Fibroblast of lung (primary cell): Measurements from ENCODE around the gene SLC4A2. TPM values are rescaled to one million over a fixed set of nuclear protein-coding genes. Genes with fewer than 3 reads are reported as not detected.

ENCODE experiments used
- DNase-seq, 2 donors: peaks; one replicate each; pipeline versions ENCODE4 v3.0.0 to v3.0.0-alpha.2; 2010; ENCODE audit warnings: low read depth in 2 of 2
- H2AFZ ChIP-seq: 2 replicates; pipeline ENCODE4 v1.5.1; 2012; ENCODE audit warnings: low read length, control low read depth, inconsistent platforms
- H3K27ac ChIP-seq: 2 replicates; pipeline ENCODE4 v1.5.1; 2011; ENCODE audit warnings: low read length, control low read depth; ENCODE audit not compliant: insufficient read depth
- H3K27me3 ChIP-seq: 2 replicates; pipeline ENCODE4 v1.5.1; 2011; ENCODE audit warnings: mild to moderate bottlenecking, low read length; ENCODE audit not compliant: control insufficient read depth, insufficient read depth
- H3K36me3 ChIP-seq: 2 replicates; pipeline ENCODE4 v1.5.1; 2011; ENCODE audit warnings: low read length; ENCODE audit not compliant: control insufficient read depth, insufficient read depth
- H3K4me1 ChIP-seq: 2 replicates; pipeline ENCODE4 v1.5.1; 2011; ENCODE audit warnings: low read length; ENCODE audit not compliant: control insufficient read depth, insufficient read depth; ENCODE audit errors: extremely low read depth
- H3K4me2 ChIP-seq: 2 replicates; pipeline ENCODE4 v1.5.1; 2011; ENCODE audit warnings: low read length, control low read depth; ENCODE audit not compliant: insufficient read depth; ENCODE audit errors: extremely low read depth
- H3K4me3 ChIP-seq, 4 experiments: fragments of 200-600 bp in 1 of 4; sonication (generic) in 1 of 4; replicated peaks in 1 of 4; 2 replicates each; pipeline ENCODE4 v1.5.1; 2011 to 2016; ENCODE audit warnings: low read length in 4 of 4, low read depth in 3 of 4, mild to moderate bottlenecking in 3 of 4, control low read depth in 2 of 4, inconsistent platforms in 1 of 4, mixed read lengths in 1 of 4; ENCODE audit not compliant: insufficient read depth in 1 of 4; ENCODE audit errors: control extremely low read depth in 1 of 4
- H3K79me2 ChIP-seq: 2 replicates; pipeline ENCODE4 v1.5.1; 2012; ENCODE audit warnings: mild to moderate bottlenecking, low read length, inconsistent platforms; ENCODE audit not compliant: control insufficient read depth, insufficient read depth
- H3K9ac ChIP-seq: 2 replicates; pipeline ENCODE4 v1.5.1; 2011; ENCODE audit warnings: mild to moderate bottlenecking, low read length, control low read depth; ENCODE audit not compliant: insufficient read depth
- H3K9me3 ChIP-seq: 2 replicates; pipeline ENCODE4 v1.5.1; 2012; ENCODE audit warnings: low read depth, low read length; ENCODE audit not compliant: control insufficient read depth, insufficient read depth
- H4K20me1 ChIP-seq: 2 replicates; pipeline ENCODE4 v1.5.1; 2011; ENCODE audit warnings: low read length; ENCODE audit not compliant: control insufficient read depth, insufficient read depth; ENCODE audit errors: extremely low read depth
- EZH2 ChIP-seq: IDR thresholded peaks from 2 replicates; pipeline ENCODE4 v1.5.1; 2012; ENCODE audit warnings: low read length, control low read depth, mild to moderate bottlenecking; ENCODE audit errors: missing control alignments
- polyA plus RNA-seq, 2 donors: library from polyadenylated mRNA; depleted of rRNA in 1 of 2; stranded (reverse) in 1 of 2; unstranded in 1 of 2; fragments of >200 nt; gene quantifications; 2 replicates each; pipeline ENCODE4 v1.2.1, GENCODE V29; 2011 to 2012; ENCODE audit warnings: missing spikeins in 1 of 2
- total RNA-seq: library from RNA; depleted of rRNA; stranded (reverse); fragments of >200 nt; gene quantifications from 2 replicates; pipeline ENCODE4 v1.2.1, GENCODE V29; 2014
- TF ChIP-seq, protein P1 (sequence below), 2 donors: IDR thresholded peaks in 1 of 2; conservative IDR thresholded peaks in 1 of 2; 1 replicate in 1 of 2; 2 replicates in 1 of 2; pipeline ENCODE4 v1.5.1; 2011 to 2012; ENCODE audit warnings: low read length in 2 of 2, control low read depth in 1 of 2, inconsistent platforms in 1 of 2, low read depth in 1 of 2, mild to moderate bottlenecking in 1 of 2

Gene SLC4A2
- total and polyA plus RNA-seq, 2 donors (not counting 1 experiment from before 2014, with no cell fraction given): 30.5 to 61.8 TPM

DNA sequence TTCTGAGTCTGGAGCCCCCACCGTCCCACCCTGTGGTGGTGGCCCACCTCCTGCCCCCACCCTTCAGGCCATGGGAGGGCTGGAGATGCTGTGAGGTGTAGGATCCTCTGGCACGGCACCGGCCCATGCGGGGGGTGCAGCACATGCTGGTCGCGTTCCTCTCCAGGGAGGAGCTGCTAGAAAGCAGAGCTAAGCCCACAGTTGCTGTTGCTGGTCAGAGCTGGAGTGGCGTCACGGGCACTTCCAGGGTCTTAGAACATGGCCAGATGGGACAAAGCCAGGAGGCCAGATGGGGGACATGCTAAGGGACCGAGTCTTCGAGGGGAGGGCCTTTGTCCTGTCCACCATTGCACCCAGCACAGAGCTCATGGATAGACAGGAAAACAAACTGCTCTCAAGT, 48.5 kb downstream of the SLC4A2 start:
- no peak overlapping the region for H3K27ac ChIP-seq

GRCh38 chr7:151109094-151110048, 50.0 kb downstream of the SLC4A2 start:
- no peak overlapping the region for H3K27ac ChIP-seq
- DNase-seq: peak in 1 of 2 donors; percentile 69
- H3K27me3 ChIP-seq: no peaks in the 10 kb centered on the region
- TF ChIP-seq, protein P1, sequence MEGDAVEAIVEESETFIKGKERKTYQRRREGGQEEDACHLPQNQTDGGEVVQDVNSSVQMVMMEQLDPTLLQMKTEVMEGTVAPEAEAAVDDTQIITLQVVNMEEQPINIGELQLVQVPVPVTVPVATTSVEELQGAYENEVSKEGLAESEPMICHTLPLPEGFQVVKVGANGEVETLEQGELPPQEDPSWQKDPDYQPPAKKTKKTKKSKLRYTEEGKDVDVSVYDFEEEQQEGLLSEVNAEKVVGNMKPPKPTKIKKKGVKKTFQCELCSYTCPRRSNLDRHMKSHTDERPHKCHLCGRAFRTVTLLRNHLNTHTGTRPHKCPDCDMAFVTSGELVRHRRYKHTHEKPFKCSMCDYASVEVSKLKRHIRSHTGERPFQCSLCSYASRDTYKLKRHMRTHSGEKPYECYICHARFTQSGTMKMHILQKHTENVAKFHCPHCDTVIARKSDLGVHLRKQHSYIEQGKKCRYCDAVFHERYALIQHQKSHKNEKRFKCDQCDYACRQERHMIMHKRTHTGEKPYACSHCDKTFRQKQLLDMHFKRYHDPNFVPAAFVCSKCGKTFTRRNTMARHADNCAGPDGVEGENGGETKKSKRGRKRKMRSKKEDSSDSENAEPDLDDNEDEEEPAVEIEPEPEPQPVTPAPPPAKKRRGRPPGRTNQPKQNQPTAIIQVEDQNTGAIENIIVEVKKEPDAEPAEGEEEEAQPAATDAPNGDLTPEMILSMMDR (conservative IDR thresholded peaks at IDR 0.05 in 1 of 2, IDR thresholded peaks at IDR 0.05 in 1 of 2; ENCODE audit: low read depth in 1 of 2, low read length in 2 of 2): no peak
- TF ChIP-seq EZH2: no peak
- H2AFZ ChIP-seq: no peak overlapping the region
- no peaks in the 10 kb centered on the region for H4K20me1 ChIP-seq
- H3K9ac ChIP-seq: no peak overlapping the region
- H3K4me2 ChIP-seq: peak overlapping the region; percentile 17
- H3K79me2 ChIP-seq: peaks cover 21% of the 10 kb centered on the region
- H3K36me3 ChIP-seq: no peaks in the 10 kb centered on the region
- H3K9me3 ChIP-seq: no peaks in the 10 kb centered on the region
- H3K4me1 ChIP-seq: peaks cover 19% of the 10 kb centered on the region
- no peak overlapping the region for H3K4me3 ChIP-seq

More for the DNA sequence above, 48.5 kb downstream of the SLC4A2 start:
- DNase-seq: no peak
- H3K9me3 ChIP-seq: no peaks in the 10 kb centered on the region
- no peak overlapping the region for H2AFZ ChIP-seq
- TF ChIP-seq, protein P1 (conservative IDR thresholded peaks at IDR 0.05 in 1 of 2, IDR thresholded peaks at IDR 0.05 in 1 of 2; ENCODE audit: low read depth in 1 of 2, low read length in 2 of 2): no peak
- TF ChIP-seq EZH2: no peak
- no peak overlapping the region for H3K4me2 ChIP-seq
- H3K4me3 ChIP-seq: no peak overlapping the region
- H3K4me1 ChIP-seq: peaks cover 5% of the 10 kb centered on the region
- no peaks in the 10 kb centered on the region for H3K36me3 ChIP-seq
- H4K20me1 ChIP-seq: no peaks in the 10 kb centered on the region
- no peak overlapping the region for H3K9ac ChIP-seq
- peaks cover 19% of the 10 kb centered on the region for H3K79me2 ChIP-seq
- no peaks in the 10 kb centered on the region for H3K27me3 ChIP-seq

DNA sequence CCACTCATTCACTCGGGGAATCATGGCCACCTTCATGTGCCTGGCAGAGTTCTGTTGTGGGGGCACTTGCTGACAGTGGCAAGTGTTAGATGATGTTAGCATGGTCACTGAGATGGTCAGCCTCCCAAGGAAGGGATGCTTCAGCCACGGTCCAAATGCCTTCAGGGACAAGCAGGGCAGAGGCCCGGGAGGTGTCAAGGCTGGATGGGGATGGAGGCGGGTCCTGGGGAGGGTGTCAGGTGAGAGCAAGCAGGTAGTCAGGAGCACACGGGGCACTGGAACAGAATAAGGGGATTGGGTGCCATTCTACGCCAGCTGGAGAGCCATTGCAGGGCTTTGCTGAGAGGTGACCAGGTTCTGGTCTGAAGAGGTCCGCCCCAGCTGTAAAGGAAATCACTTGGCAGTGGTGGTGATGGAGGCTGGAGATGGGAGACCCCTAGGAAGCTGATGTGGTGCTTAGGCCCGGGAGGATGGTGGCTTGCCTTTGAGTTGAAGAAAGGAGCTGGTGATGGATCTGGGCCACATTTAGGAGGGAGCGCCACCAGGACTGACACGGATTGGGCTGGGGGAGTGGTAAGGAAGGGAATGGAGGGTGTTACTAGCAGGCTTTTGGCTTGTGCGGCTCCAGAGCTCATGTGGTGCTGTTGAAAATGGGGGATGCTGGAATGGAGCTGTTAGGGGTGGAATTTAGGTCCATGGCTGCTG, 51.0 kb downstream of the SLC4A2 start:
- Histone ChIP-seq H3K9ac (no peak overlapping the region), H2AFZ (no peak overlapping the region), H3K4me3 (no peak overlapping the region), H3K9me3 (no peaks in the 10 kb centered on the region), H3K4me1 (peaks cover 19% of the 10 kb centered on the region), H4K20me1 (no peaks in the 10 kb centered on the region), H3K27ac (no peak overlapping the region), H3K27me3 (no peaks in the 10 kb centered on the region), H3K36me3 (no peaks in the 10 kb centered on the region), H3K79me2 (peaks cover 21% of the 10 kb centered on the region), H3K4me2 (no peak overlapping the region)
- DNase-seq: no peak
- TF ChIP-seq, protein P1 (conservative IDR thresholded peaks at IDR 0.05 in 1 of 2, IDR thresholded peaks at IDR 0.05 in 1 of 2; ENCODE audit: low read depth in 1 of 2, low read length in 2 of 2): no peak
- TF ChIP-seq EZH2: no peak
